HG03064 (cell line): ENCODE results near the gene GIGYF1.
"Not testable (repeated sequence)": the region's sequence is repeated elsewhere in the genome, so short reads cannot be mapped to it uniquely, and the experiment has no call there.

Source experiments
- ATAC-seq: cut with Tn5 transposase; IDR thresholded peaks from one replicate; pipeline ENCODE4 v1.9.1; 2021; ENCODE audit warnings: low read depth; ENCODE audit not compliant: unreplicated experiment

Gene GIGYF1

GRCh38 chr7:100673942-100674410 is 20.1 kb downstream of the GIGYF1 start:
- no peak for ATAC-seq

GRCh38 chr7:100673302-100673941 is 20.6 kb downstream of the GIGYF1 start, which contains the start of gene GNB2:
TSS of gene GNB2 (plus strand) at chr7:100673740. CDS start at chr7:100676266, 2,526 bp downstream.
- ATAC-seq = peak; percentile 49

GRCh38 chr7:100671353-100672327 is 22.4 kb downstream of the GIGYF1 start:
- ATAC-seq = no peak

- no peak for ATAC-seq
Observed at GRCh38 chr7:100670074-100670473, 24.0 kb downstream of the GIGYF1 start.

- ATAC-seq = not testable (repeated sequence)
Observed at GRCh38 chr7:100669106-100669505, 24.9 kb downstream of the GIGYF1 start.

- ATAC-seq = no peak
Observed at GRCh38 chr7:100668069-100668449, 26.0 kb downstream of the GIGYF1 start.

- no peak for ATAC-seq
Observed at GRCh38 chr7:100667331-100668068, 26.6 kb downstream of the GIGYF1 start.

- no peak for ATAC-seq
Observed at GRCh38 chr7:100665168-100665726, 28.8 kb downstream of the GIGYF1 start.

- ATAC-seq = not testable (repeated sequence)
Observed at GRCh38 chr7:100662194-100662776, 31.8 kb downstream of the GIGYF1 start.

GRCh38 chr7:100655908-100656674 is 38.0 kb downstream of the GIGYF1 start, which contains the start of gene ACTL6B:
TSS of gene ACTL6B (minus strand) at chr7:100656448. CDS start at chr7:100656354, 94 bp downstream.
- ATAC-seq = no peak

GRCh38 chr7:100654908-100655831 is 38.9 kb downstream of the GIGYF1 start:
- no peak for ATAC-seq

GRCh38 chr7:100649826-100650565 is 44.1 kb downstream of the GIGYF1 start:
- ATAC-seq = no peak

- ATAC-seq = no peak
Observed at GRCh38 chr7:100642534-100642907, 51.5 kb downstream of the GIGYF1 start.

GRCh38 chr7:100641860-100642533 is 52.1 kb downstream of the GIGYF1 start:
- ATAC-seq = no peak

- ATAC-seq = no peak
Observed at GRCh38 chr7:100641463-100641859, 52.6 kb downstream of the GIGYF1 start, which contains the start of gene TFR2. TSS of gene TFR2 (minus strand) at chr7:100641552. CDS start at chr7:100641509, 43 bp downstream.

- ATAC-seq = no peak
Observed at GRCh38 chr7:100640517-100641440, 53.3 kb downstream of the GIGYF1 start.
